GM20431 (cell line): ENCODE results near the gene CXCL17.

Source experiments
- in situ Hi-C: fragments of 300-500 bp; cut with MseI, MboI; formaldehyde crosslinking; loops from one replicate; pipeline ENCODE4 v1.15.0; 2020; ENCODE audit warnings: low sequenced_read_pairs; ENCODE audit not compliant: unreplicated experiment

Gene CXCL17

GRCh38 chr19:42426643-42427042, 16.1 kb downstream of the CXCL17 start:
- in situ Hi-C loops: no loop called here

GRCh38 chr19:42424712-42425131, 18.0 kb downstream of the CXCL17 start:
- in situ Hi-C loops: no loop called here

GRCh38 chr19:42424345-42424707, 18.4 kb downstream of the CXCL17 start:
- in situ Hi-C loops: no loop called here

DNA sequence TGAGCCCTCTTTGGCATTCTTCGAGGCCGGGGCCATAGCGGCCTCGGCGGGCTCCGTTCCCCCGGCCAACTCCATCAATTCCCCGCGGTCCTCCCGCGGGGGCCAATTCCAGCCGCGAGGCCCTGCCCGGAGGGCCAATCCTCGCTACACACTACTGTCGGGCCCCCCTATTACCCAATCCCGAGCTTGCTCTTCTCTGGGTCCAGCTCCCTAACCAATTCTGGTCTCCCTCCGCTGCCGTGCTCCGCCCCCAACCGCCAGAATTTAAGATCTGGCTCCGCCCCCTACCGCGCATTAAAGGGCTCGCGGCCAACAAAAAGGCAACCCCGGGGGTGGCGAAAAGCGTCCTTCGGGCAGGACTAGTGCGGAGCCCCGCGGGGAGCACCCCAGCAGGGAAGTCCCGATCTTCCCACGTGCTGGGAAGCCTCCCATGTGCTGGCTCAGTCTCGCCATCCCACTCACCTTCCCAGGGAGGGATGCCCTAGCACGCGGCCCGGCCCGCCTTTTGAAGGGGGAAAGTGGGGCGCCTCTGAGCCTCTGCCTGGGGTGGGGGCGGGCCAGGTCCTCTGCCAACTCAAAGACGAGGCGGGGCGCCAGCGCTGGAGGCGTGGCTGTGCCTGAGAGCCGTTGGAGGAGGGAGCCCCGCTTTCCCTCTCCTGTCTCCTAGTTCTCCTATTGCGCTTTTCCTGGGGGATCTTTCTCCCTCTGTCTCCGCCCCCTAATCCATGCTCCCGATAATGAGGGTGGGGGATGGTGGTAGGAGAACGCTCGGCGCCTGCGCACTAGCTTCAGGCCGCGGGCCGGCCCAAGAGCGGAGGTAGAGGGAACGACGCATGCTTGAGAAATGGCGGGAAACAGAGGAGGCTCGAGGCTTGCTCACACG, 19.0 kb downstream of the CXCL17 start:
- in situ Hi-C loops: no loop called here

DNA sequence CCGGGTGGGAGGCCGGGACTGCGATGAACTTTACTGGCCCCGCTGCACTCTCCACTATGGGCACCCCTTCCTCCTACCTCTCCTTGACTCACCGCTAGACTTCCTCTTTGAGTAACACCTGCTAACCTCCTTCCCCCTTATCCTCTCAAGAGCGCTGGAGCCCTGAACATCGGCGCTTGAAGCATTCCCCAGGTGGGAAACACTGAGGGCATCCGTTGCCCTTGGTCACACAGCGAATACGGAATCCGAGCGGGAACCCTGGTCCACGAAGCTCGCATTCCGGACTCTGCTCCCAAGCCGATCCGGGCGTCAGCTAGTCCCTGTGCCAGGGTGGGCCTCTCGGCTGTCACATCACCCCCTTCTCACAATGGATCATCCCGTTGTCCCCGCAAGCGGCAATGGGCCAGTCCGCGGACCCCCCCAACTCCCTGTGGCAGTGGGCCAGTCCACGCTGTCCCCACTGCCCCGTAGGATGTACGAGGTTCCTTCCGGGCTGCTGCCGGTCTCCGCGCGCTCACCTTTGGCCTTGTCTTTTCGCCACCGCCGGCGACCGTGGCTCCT, 19.8 kb downstream of the CXCL17 start:
- in situ Hi-C loops: no loop called here

- in situ Hi-C loops: no loop called here
Observed at GRCh38 chr19:42422092-42422900, 20.4 kb downstream of the CXCL17 start.

- in situ Hi-C loops: no loop called here
Observed at GRCh38 chr19:42421591-42422031, 21.1 kb downstream of the CXCL17 start.

- in situ Hi-C loops: no loop called here
Observed at GRCh38 chr19:42421101-42421500, 21.6 kb downstream of the CXCL17 start.

DNA sequence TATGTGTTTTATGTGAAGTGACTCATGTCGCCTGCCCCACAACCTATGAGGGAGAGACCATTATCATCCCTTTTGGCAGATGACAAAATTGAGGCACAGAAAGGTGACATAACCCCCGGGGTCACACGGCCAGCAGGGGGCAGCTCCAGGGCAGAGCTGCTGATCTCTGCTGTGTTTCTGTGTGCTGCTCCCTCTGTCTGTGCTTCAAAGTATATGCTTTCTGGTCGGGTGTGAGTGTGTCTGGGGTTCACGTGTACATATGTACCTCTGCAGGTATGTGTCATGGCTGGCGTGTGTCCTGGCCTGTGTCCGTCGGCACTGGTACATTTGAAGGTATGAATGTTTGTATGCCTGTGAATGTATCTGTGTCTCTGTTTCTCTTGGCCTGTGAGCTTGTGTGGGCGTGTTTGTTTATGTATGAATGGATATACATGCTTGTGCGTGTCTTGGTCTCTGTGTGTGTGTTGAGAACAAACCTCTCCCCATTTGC, 22.6 kb downstream of the CXCL17 start:
- in situ Hi-C loops: no loop called here

DNA sequence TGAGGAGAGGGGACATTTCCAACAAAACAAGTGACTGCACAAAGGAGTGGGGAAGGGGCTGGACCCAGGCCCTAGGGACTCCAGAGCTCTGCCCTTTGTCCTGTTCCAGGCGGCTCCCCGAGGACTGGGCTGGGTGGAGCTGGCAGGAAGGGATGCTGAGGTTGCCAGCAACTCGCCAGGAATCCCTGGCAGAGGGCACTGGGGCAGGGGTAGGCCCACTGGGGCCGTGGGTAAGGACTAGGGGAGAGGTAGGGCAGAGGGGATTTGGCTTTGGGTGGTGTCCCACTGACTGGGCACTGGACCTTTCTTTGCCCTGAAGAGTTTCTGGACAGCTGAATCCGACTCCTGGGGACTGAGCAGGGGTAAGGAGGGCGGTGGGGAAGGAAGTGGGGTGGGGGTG, 23.4 kb downstream of the CXCL17 start:
- in situ Hi-C loops: no loop called here

DNA sequence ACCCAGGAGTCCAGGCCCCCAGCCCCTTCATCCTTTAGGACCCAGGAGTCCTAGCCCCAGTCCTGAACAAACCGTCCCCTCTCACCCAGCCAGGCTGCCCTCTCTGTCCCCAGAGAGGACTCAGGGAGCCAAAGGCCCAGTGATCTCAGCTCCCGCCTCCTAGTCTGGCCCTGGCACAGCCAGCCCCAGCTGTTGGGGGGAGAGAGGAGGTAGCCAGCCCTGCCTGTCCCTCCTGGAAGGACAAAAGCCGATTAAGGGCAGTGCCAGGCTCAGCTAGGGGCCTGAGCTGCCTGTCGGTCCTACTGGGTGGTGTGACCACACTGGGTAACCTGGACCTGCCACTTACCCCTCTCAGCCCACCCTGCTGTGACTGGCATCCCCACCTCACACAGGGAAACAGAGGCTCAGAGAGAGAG, 30.1 kb downstream of the CXCL17 start:
- in situ Hi-C loops: no loop called here

DNA sequence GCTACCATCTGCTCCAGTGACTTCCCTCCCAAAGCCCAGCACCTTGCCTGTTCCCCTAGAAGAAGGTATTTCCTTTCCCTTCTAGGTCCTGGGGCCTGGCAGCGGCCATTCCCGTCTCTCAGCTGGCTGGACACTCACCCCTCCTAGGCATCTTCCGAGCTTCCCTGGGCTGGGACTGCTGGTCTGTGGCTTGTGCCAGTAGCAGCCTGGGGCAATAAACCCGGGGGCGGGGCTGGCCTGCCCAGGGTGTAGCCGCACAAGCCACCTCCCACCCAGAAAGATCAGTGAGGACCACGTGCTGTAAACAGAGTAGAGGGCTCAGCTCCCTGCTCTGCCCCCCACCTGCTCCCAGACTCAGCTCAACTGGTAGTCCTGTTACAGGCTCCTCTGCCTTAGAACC, 30.5 kb downstream of the CXCL17 start:
- in situ Hi-C loops: no loop called here

GRCh38 chr19:42411581-42412178, 31.1 kb downstream of the CXCL17 start:
- in situ Hi-C loops: no loop called here

GRCh38 chr19:42410371-42410770, 32.4 kb downstream of the CXCL17 start:
- in situ Hi-C loops: no loop called here

DNA sequence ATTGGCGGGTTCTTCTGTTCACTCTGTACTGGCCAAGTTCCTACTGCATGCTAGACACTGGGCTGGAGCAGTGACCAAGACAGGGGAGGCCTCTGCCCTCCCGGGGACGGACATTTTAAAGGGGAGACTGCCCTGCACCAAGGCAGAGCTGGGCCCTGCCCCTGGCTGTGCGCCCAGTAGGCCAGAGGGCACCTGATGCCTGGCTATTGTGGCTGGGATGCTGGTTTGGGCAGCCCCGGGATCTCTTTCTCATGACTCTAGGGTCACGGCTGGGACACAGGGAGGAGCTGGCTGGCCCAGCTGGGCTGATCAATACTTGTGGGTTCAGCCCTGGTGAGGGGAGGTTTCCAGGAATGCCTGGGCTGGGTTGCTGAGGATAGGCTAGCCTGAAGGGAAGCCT, 33.3 kb downstream of the CXCL17 start:
- in situ Hi-C loops: no loop called here

DNA sequence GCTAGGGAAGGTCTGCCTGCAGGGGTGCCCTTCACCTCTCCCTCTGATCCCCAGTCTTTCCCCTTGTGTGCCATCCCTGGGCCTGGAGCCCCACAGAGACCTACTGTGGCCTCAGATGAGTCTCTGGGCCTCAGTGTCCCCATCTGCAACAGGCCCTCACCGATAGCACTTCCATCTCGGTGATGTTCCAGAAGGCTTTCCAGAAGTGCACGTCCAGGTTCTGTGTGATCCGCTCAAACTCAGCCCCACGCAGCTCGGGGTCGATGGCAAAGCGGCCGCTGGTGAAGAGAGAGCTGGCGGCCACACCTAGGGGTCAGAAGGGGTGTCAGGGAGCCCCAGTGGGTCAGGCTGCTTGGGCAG, 35.0 kb downstream of the CXCL17 start:
- in situ Hi-C loops: no loop called here

- in situ Hi-C loops: no loop called here
Observed at GRCh38 chr19:42407085-42407815, 35.5 kb downstream of the CXCL17 start.

GRCh38 chr19:42406111-42406510, 36.6 kb downstream of the CXCL17 start:
- in situ Hi-C loops: no loop called here

GRCh38 chr19:42403586-42403985, 39.2 kb downstream of the CXCL17 start:
- in situ Hi-C loops: no loop called here
